CD4-positive, alpha-beta T cell (primary cell): Measurements from ENCODE around the gene C14orf180. TPM values are rescaled to one million over a fixed set of nuclear protein-coding genes. Genes with fewer than 3 reads are reported as not detected.

Source experiments
- ATAC-seq: fragments of 200-7000 bp; cut with Tn5 transposase; one replicate; pipeline ENCODE4 v1.10.0; 2022; ENCODE audit warnings: mild to moderate bottlenecking; ENCODE audit not compliant: poor library complexity
- CTCF ChIA-PET: fragments of 350-600 bp; sonication (Branson Sonifier 250); formaldehyde crosslinking; loops from one replicate; lab custom pipeline; 2021; ENCODE audit warnings: antibody characterized with exemption, inconsistent platforms; lab: Charles Lee
- POLR2A ChIA-PET: fragments of 350-600 bp; sonication (Branson Sonifier 250); formaldehyde crosslinking; loops from one replicate; lab custom pipeline; 2021; ENCODE audit warnings: antibody characterized with exemption, inconsistent platforms; lab: Charles Lee
- DNase-seq, 14 experiments: peaks; one replicate each; pipeline ENCODE4 v3.0.0-alpha.2; 2013 to 2020; ENCODE audit warnings: mixed read lengths in 2 of 14
- H3K27ac ChIP-seq, 2 donors: one replicate each; pipeline versions ENCODE4 v1.5.1 to v1.7.0; 2013; ENCODE audit warnings: low read length in 2 of 2, low read depth in 1 of 2, mild to moderate bottlenecking in 1 of 2
- H3K27me3 ChIP-seq, 2 experiments: 1 replicate in 1 of 2; 2 replicates in 1 of 2; pipeline versions ENCODE4 v1.6.1 to v1.7.0; 2013; ENCODE audit warnings: low read length in 2 of 2, control low read depth in 1 of 2, mild to moderate bottlenecking in 1 of 2, moderate library complexity in 1 of 2; ENCODE audit not compliant: insufficient read depth in 2 of 2, control insufficient read depth in 1 of 2
- H3K36me3 ChIP-seq: one replicate; pipeline ENCODE4 v1.6.1; 2013; ENCODE audit warnings: low read length, control low read depth; ENCODE audit not compliant: insufficient read depth
- H3K4me1 ChIP-seq: one replicate; pipeline ENCODE4 v1.6.1; 2013; ENCODE audit warnings: low read length, control low read depth; ENCODE audit not compliant: insufficient read depth
- H3K4me3 ChIP-seq: one replicate; pipeline ENCODE4 v1.5.1; 2013; ENCODE audit warnings: mild to moderate bottlenecking, low read length, moderate library complexity
- H3K9me3 ChIP-seq, 2 experiments: 1 replicate in 1 of 2; 2 replicates in 1 of 2; pipeline versions ENCODE4 v1.6.1 to v1.7.0; 2013; ENCODE audit warnings: low read length in 2 of 2, mild to moderate bottlenecking in 2 of 2, control low read depth in 1 of 2, moderate library complexity in 1 of 2; ENCODE audit not compliant: control insufficient read depth in 1 of 2, insufficient read depth in 1 of 2
- H3K27ac Mint-ChIP-seq: one replicate; pipeline ENCODE4 v1.8.0; 2020; ENCODE audit warnings: mixed read lengths
- H3K27me3 Mint-ChIP-seq: one replicate; pipeline ENCODE4 v1.8.0; 2021; ENCODE audit warnings: mixed read lengths
- H3K36me3 Mint-ChIP-seq: one replicate; pipeline ENCODE4 v1.8.0; 2021; ENCODE audit warnings: low read depth, mixed read lengths
- H3K4me1 Mint-ChIP-seq: one replicate; pipeline ENCODE4 v1.8.0; 2021; ENCODE audit warnings: low read depth, mixed read lengths
- H3K4me3 Mint-ChIP-seq: one replicate; pipeline ENCODE4 v1.8.0; 2020; ENCODE audit warnings: mild to moderate bottlenecking, mixed read lengths
- H3K9me3 Mint-ChIP-seq: one replicate; pipeline ENCODE4 v1.8.0; 2020; ENCODE audit warnings: mixed read lengths
- CTCF ChIP-seq: fragments of 200-600 bp; IDR thresholded peaks from one replicate; pipeline ENCODE4 v1.8.0; 2022; ENCODE audit warnings: antibody characterized with exemption, mild to moderate bottlenecking
- intact Hi-C, 2 experiments: fragments of 100-400 bp; cut with DNase I in 1 of 2; cut with micrococcal nuclease in 1 of 2; formaldehyde crosslinking; loops; one replicate each; pipeline versions ENCODE4 v1.15.1 to v1.9.0; 2023 to 2025; cut with DNase I, micrococcal nuclease
- total RNA-seq, 174 experiments: library from RNA in 2 of 174; stranded (reverse) in 2 of 174; gene quantifications; one replicate each; pipeline ENCODE4 v1.2.3 and lab custom pipeline; 2021 to 2026

C14orf180 gene
- total RNA-seq, 2 experiments from 2014 or later: not detected

DNA sequence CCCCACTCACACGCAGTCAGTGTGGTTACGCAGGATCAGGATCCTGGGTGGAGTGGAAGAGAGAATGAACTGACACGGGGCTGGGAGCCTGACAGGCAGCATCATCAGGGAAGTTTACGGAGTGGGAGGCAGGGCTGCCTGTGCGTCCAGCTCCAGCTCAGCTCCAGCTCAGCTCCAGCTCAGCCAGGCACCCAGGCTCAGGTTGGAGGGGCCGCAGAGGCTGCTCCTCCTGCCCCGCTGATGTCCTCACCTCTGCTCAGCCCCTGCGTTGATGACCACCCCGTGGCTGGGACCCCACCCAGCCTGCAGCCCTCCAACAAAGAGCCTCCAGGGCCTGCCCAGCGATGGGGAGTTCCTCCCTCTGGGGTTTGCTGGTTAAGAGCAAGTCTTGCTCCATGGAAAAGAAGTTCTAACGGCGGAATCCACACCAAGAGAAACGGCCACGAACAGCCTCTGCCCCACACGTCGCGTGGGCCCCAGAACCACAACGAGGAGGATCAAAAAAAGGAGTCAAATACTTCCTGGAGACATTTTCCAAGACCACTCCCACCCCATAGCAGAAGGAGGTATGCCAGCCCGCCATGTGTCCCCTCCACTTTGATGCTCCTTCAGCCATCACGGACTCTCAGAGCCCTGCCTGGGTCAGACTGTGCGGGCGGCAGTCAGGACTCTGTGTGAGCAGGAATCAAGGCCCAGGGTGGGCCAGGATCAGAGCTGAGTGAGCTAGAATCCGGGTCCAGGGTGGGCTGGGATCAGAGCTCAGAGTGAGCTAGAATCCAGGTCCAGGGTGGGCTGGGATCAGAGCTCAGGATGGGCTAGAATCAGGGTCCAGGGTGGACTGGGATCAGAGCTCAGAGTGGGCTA, 17.7 kb upstream of the C14orf180 start:
- H3K36me3 ChIP-seq: no peaks in the 10 kb centered on the region
- TF ChIP-seq CTCF: no peak
- intact Hi-C loops: loop anchor here (5.0 kb wide), 1 partner anchor 470 kb away; no protein-coding TSS in a partner anchor
- no peak overlapping the region for H3K4me3 ChIP-seq
- H3K4me3 Mint-ChIP-seq: no peak overlapping the region
- DNase-seq (no peak), ATAC-seq (no peak)
- H3K9me3 Mint-ChIP-seq: no peaks in the 10 kb centered on the region
- peaks cover 16% of the 10 kb centered on the region for H3K27me3 Mint-ChIP-seq
- peaks cover 0 to 4% of the 10 kb centered on the region in 2 experiments for H3K9me3 ChIP-seq
- H3K4me1 ChIP-seq: peaks cover 7% of the 10 kb centered on the region
- no peak overlapping the region for H3K27ac ChIP-seq
- no peaks in the 10 kb centered on the region for H3K4me1 Mint-ChIP-seq
- ChIA-PET CTCF (interaction anchor here (0.7 kb wide), 1 partner anchor 484 kb away, joined by 3 read pairs; no protein-coding TSS in a partner anchor), POLR2A (no interaction called here)
- no peaks in the 10 kb centered on the region for H3K36me3 Mint-ChIP-seq
- peaks cover 5 to 19% of the 10 kb centered on the region in 2 experiments for H3K27me3 ChIP-seq
- no peak overlapping the region for H3K27ac Mint-ChIP-seq

- Mint-ChIP-seq H3K9me3 (no peaks in the 10 kb centered on the region), H3K36me3 (no peaks in the 10 kb centered on the region), H3K27ac (no peak overlapping the region), H3K27me3 (peaks cover 16% of the 10 kb centered on the region), H3K4me3 (no peak overlapping the region), H3K4me1 (no peaks in the 10 kb centered on the region)
- H3K27me3 ChIP-seq: peaks cover 5 to 19% of the 10 kb centered on the region in 2 experiments
- intact Hi-C loops: loop anchor here (5.0 kb wide), 1 partner anchor 470 kb away; no protein-coding TSS in a partner anchor
- ATAC-seq: no peak
- H3K9me3 ChIP-seq: peaks cover 0 to 7% of the 10 kb centered on the region in 2 experiments
- ChIA-PET CTCF (interaction anchor here (0.7 kb wide), 1 partner anchor 485 kb away, joined by 3 read pairs; no protein-coding TSS in a partner anchor), POLR2A (no interaction called here)
- peaks cover 7% of the 10 kb centered on the region for H3K4me1 ChIP-seq
- no peak overlapping the region for H3K27ac ChIP-seq
- no peak overlapping the region for H3K4me3 ChIP-seq
- no peak for TF ChIP-seq CTCF
- no peaks in the 10 kb centered on the region for H3K36me3 ChIP-seq
- DNase-seq: no peak
These were observed 17.0 kb upstream of the C14orf180 start for GRCh38 chr14:104562606-104563005.

DNA sequence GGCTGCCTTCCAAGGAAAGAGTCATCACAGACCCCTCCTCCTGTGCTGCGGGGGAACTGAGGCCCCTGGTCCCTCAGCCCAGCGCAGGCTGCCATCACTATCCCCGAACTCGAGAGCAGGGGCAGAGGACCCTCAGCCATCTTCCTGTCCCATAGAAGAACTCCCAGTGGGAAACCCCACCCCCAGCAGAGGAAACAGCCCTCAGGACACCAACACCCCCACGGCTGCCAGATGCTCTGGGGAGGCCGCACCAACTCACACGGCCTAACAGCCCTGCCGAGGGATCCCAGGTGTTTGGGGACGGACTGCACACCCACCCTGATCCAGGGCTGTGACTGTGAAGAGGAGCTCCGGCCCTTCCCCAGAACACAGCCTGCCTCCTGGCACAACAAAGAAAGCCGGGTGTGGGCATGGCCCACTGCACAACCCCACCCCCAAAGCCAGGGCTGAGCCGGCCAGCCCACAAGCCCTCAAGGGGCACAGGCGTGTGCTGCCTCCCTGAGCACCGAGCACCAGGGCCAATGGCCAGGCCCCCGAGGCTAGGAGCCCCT, 16.3 kb upstream of the C14orf180 start:
- Histone ChIP-seq H3K4me3 (no peak overlapping the region), H3K36me3 (no peaks in the 10 kb centered on the region), H3K27me3 (peaks cover 5 to 19% of the 10 kb centered on the region in 2 experiments), H3K27ac (no peak overlapping the region), H3K4me1 (peaks cover 7% of the 10 kb centered on the region), H3K9me3 (peaks cover 0 to 7% of the 10 kb centered on the region in 2 experiments)
- CTCF ChIA-PET: interaction anchor here (2.1 kb wide), 1 partner anchor 485 kb away, joined by 19 read pairs; no protein-coding TSS in a partner anchor
- H3K36me3 Mint-ChIP-seq: no peaks in the 10 kb centered on the region
- ATAC-seq (no peak), DNase-seq (no peak)
- H3K4me3 Mint-ChIP-seq: no peak overlapping the region
- peaks cover 16% of the 10 kb centered on the region for H3K27me3 Mint-ChIP-seq
- intact Hi-C loops: loop anchor here (5.0 kb wide), 1 partner anchor 471 kb away; no protein-coding TSS in a partner anchor
- no peaks in the 10 kb centered on the region for H3K9me3 Mint-ChIP-seq
- no peak overlapping the region for H3K27ac Mint-ChIP-seq
- POLR2A ChIA-PET: no interaction called here
- no peaks in the 10 kb centered on the region for H3K4me1 Mint-ChIP-seq
- TF ChIP-seq CTCF: no peak
